Measurements from ENCODE around the gene MRGPRX1. TPM values are rescaled to one million over a fixed set of nuclear protein-coding genes. Genes with fewer than 3 reads are reported as not detected.

MRGPRX1 gene
- total RNA-seq (not detected), polyA plus RNA-seq (not detected)
- long read RNA-seq, donor 1: 0 reads
- long read RNA-seq, donor 2: 0 reads

- Histone ChIP-seq H3K4me1 (no peaks in the 10 kb centered on the region), H3K36me3 (no peaks in the 10 kb centered on the region), H3K9me3 (no peaks in the 10 kb centered on the region), H3K4me3 (no peak within 1 kb of the TSS), H3K27ac (no peak within 1 kb of the TSS), H3K27me3 (replicated peaks in 1 of 7) (no peaks in the 10 kb centered on the region)
- WGBS, 5 donors: 66 to 93% (median 79%) methylated on average over 2 of the region's 2 CpGs
- DNase-seq: no peak
- TF ChIP-seq CTCF (IDR thresholded peaks at IDR 0.05 in 8 of 11, conservative IDR thresholded peaks at IDR 0.05 in 3 of 11) (no peak), POLR2A (IDR thresholded peaks at IDR 0.05) (no peak), POLR2AphosphoS5 (IDR thresholded peaks at IDR 0.05) (no peak)
- intact Hi-C loops (cut with DNase I; ENCODE audit: low total_unique reads): no loop called here
Measured at GRCh38 chr11:18939314-18939713, at the start of gene MRGPRX1. MRGPRX1 (minus strand) TSS chr11:18939414; CDS start chr11:18934784, 4,630 bp downstream.

- Histone ChIP-seq H3K27me3 (replicated peaks in 1 of 7) (no peaks in the 10 kb centered on the region), H3K4me1 (no peaks in the 10 kb centered on the region), H3K9me3 (peaks cover 0 to 9% (median 2%) of the 10 kb centered on the region in 8 donors), H3K36me3 (no peaks in the 10 kb centered on the region), H3K4me3 (no peak overlapping the region), H3K27ac (no peak overlapping the region)
- DNase-seq: no peak
- WGBS, 5 donors: 84 to 91% (median 87%) methylated on average over 9 of the region's 9 CpGs
- intact Hi-C loops (cut with DNase I; ENCODE audit: low total_unique reads): no loop called here
- TF ChIP-seq CTCF (IDR thresholded peaks at IDR 0.05 in 8 of 11, conservative IDR thresholded peaks at IDR 0.05 in 3 of 11): no peak
- no peak for TF ChIP-seq POLR2AphosphoS5 (IDR thresholded peaks at IDR 0.05)
Measured at GRCh38 chr11:18987454-18988231, 48.4 kb upstream of the MRGPRX1 start.

DNA sequence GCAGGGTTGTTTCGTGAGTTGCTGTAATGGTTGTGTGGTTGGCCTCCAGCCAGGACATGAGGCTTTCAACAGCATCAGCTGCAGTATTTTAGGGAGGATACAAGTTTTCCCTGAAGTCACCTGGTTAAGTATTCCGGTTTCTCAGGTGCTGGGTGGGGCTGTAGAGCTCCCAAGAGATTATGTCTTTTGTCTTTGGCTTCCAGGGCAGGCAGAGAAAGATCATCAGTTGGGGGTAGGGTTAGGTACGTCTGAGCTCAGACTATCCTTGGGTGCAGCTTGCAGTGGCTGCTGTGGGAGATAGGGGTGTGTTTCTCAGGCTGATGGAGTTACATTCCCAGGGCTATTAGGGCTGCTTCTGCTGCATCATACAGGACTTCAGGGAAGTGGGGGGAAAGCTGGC, 47.5 kb upstream of the MRGPRX1 start:
- no peak for DNase-seq

More for the DNA sequence above, 47.5 kb upstream of the MRGPRX1 start:
- Histone ChIP-seq H3K9me3 (peaks cover 0 to 9% (median 2%) of the 10 kb centered on the region in 8 donors), H3K36me3 (no peaks in the 10 kb centered on the region), H3K4me3 (no peak overlapping the region), H3K4me1 (no peaks in the 10 kb centered on the region), H3K27me3 (replicated peaks in 1 of 7) (no peaks in the 10 kb centered on the region), H3K27ac (no peak overlapping the region)
- 35 to 66% (median 55%) methylated on average over 3 of the region's 3 CpGs for WGBS, 5 donors
- intact Hi-C loops (cut with DNase I; ENCODE audit: low total_unique reads): no loop called here
- TF ChIP-seq POLR2A (IDR thresholded peaks at IDR 0.05) (no peak), POLR2AphosphoS5 (IDR thresholded peaks at IDR 0.05) (no peak), CTCF (IDR thresholded peaks at IDR 0.05 in 8 of 11, conservative IDR thresholded peaks at IDR 0.05 in 3 of 11) (no peak)

Data from spleen (tissue), 13 donors.